ENCODE measurements around the gene CYLD.
A peak's percentile ranks its signal among the peaks of the same experiment; 100 is the strongest.

The CYLD gene

DNA sequence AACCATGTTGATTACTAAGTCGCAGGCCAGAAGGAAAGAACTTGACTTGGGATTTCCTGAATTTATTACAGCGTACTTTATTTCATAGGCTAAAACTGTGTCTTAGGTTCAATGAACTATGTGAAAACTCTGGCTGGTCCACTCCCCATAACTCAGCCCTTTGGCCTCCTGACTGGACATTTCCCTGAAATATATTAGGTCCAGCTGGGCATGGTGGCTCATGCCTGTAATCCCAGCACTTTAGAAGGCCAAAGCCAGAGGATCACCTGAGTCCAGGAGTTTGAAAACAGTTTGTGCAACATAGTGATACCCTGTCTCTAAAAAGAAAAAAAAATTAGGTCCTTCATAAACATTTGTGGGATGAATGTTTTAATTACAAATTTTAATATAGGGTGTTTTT is 97.0 kb downstream of the CYLD start:
- TF ChIP-seq, protein P1, sequence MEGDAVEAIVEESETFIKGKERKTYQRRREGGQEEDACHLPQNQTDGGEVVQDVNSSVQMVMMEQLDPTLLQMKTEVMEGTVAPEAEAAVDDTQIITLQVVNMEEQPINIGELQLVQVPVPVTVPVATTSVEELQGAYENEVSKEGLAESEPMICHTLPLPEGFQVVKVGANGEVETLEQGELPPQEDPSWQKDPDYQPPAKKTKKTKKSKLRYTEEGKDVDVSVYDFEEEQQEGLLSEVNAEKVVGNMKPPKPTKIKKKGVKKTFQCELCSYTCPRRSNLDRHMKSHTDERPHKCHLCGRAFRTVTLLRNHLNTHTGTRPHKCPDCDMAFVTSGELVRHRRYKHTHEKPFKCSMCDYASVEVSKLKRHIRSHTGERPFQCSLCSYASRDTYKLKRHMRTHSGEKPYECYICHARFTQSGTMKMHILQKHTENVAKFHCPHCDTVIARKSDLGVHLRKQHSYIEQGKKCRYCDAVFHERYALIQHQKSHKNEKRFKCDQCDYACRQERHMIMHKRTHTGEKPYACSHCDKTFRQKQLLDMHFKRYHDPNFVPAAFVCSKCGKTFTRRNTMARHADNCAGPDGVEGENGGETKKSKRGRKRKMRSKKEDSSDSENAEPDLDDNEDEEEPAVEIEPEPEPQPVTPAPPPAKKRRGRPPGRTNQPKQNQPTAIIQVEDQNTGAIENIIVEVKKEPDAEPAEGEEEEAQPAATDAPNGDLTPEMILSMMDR (IDR thresholded peaks at IDR 0.05), result no peak
- H3K4me3 ChIP-seq (ENCODE audit: low read depth, low read length), result no peak overlapping the region
- no peaks in the 10 kb centered on the region for H3K36me3 ChIP-seq (ENCODE audit: control insufficient read depth, insufficient read depth, low read length)
- no peaks in the 10 kb centered on the region for H3K27me3 ChIP-seq (ENCODE audit: control insufficient read depth, insufficient read depth, low read length)
- no peaks in the 10 kb centered on the region for H3K9me3 ChIP-seq (ENCODE audit: control insufficient read depth, low read length)
- no peak overlapping the region for H2AFZ ChIP-seq
- H3K9ac ChIP-seq, result no peak overlapping the region
- no peak overlapping the region for H3K4me2 ChIP-seq (ENCODE audit: low read length)
- no peak overlapping the region for H3K27ac ChIP-seq
- H3K4me1 ChIP-seq, result peaks cover 4% of the 10 kb centered on the region
- H3K79me2 ChIP-seq, result no peaks in the 10 kb centered on the region

DNA sequence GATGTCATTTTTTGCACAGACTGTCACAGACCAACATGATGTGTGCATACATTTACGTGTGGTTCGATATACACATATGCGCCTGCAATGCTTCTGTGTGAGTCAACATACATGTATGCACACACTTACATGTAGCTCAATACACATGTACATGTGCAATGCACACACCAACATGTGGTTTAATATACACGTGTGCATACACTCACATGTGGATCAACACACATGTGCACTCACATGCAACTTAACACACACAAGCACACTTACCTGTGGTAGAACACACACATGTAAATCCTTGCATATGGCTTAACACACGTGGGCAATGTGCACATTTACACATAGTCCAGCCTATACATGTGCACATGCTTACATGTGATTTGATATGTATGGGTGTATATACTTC is 97.5 kb downstream of the CYLD start:
- no peaks in the 10 kb centered on the region for H3K27me3 ChIP-seq (ENCODE audit: control insufficient read depth, insufficient read depth, low read length)

DNA sequence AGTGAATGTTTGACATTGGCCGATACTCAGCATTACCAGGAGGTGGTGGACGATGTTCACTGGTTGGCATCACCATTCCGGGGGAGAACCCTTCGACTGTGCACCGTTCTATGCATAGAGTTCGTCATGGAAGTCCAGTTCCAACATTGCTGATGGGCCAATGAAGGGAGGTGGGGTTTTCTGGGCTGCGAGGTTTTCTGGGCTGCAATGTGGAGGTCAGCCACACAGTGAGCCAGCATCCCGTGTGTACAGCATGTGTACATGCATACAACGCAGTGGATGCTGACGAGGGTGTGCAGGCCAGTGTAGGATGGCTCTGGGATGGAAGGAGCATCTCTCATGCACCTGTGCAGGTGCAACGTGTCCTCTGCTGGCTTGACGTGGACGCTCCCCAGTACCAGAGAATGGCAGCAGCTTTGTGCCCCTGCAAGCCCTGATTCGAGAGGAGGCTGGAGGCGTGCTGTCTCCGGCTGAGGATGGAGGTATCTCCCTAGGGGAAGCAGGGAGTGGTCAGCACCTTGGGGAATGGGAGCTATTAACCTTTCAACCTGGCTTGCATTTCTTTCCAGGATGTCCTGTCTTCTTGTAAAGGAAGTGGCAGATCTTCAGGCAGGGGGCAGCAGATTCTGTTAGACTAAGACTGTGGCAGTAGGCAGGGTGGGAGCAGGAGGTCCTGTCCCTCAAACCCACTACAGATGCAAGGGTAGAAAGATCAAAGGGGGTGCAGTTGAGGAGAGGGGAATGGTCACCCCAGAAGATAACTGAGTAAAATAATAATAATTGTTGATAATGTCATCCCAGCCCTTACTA is 98.2 kb downstream of the CYLD start:
- peaks cover 4% of the 10 kb centered on the region for H3K4me1 ChIP-seq
- H3K9ac ChIP-seq, result no peak overlapping the region
- no peaks in the 10 kb centered on the region for H3K27me3 ChIP-seq (ENCODE audit: control insufficient read depth, insufficient read depth, low read length)
- no peak overlapping the region for H3K27ac ChIP-seq
- no peak overlapping the region for H2AFZ ChIP-seq
- no peak overlapping the region for H3K4me2 ChIP-seq (ENCODE audit: low read length)
- no peaks in the 10 kb centered on the region for H3K36me3 ChIP-seq (ENCODE audit: control insufficient read depth, insufficient read depth, low read length)
- TF ChIP-seq, protein P1 (IDR thresholded peaks at IDR 0.05), result no peak
- H3K9me3 ChIP-seq (ENCODE audit: control insufficient read depth, low read length), result no peaks in the 10 kb centered on the region
- H3K79me2 ChIP-seq, result no peaks in the 10 kb centered on the region
- H3K4me3 ChIP-seq (ENCODE audit: low read depth, low read length), result no peak overlapping the region

More for the DNA sequence above, 97.5 kb downstream of the CYLD start:
- H3K4me2 ChIP-seq (ENCODE audit: low read length), result no peak overlapping the region
- no peak overlapping the region for H2AFZ ChIP-seq
- TF ChIP-seq, protein P1 (IDR thresholded peaks at IDR 0.05), result no peak
- no peaks in the 10 kb centered on the region for H3K79me2 ChIP-seq
- no peak overlapping the region for H3K4me3 ChIP-seq (ENCODE audit: low read depth, low read length)
- no peaks in the 10 kb centered on the region for H3K36me3 ChIP-seq (ENCODE audit: control insufficient read depth, insufficient read depth, low read length)
- H3K27ac ChIP-seq, result no peak overlapping the region
- no peaks in the 10 kb centered on the region for H3K9me3 ChIP-seq (ENCODE audit: control insufficient read depth, low read length)
- peaks cover 4% of the 10 kb centered on the region for H3K4me1 ChIP-seq
- no peak overlapping the region for H3K9ac ChIP-seq

DNA sequence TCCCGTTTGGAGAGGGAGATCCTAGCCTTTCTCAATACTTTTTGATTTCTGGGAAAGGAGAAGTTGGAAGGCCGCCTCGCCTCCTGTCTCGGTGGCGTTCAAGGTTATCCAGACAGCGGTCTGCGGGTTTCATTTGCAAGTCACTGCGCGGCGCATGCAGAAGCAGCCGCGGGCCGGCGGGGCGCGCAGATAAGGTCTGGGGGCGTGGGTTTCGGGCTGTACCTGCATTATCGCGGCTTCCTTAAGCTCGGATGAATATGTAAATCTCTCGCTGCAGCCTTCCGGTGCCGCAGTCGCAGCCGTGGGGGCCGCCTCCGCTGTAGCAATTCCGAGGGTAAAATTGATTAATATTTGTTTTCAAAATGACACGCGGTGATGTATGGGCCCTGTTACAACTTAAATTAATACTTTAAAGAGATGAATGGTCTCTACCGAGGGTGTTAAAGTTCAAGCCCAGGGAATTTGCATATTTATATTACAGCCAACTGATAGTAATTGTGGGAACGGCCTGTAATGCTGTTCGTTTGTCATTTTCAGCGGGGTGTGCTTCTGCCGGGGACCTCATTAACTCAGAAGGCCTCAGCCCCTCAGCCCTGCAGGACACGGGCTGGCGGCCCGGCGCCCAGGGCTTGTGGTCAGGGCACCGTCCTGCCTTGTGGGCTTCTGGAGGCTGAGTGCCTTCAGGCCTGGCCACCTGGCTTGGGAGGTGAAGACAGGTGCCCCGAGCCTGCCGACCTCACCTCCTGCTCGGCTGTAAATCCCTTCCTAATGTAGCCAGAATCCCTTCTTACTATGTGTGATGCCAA is 99.4 kb downstream of the CYLD start:
- H3K4me1 ChIP-seq, result peaks cover 4% of the 10 kb centered on the region
- H3K9ac ChIP-seq, result no peak overlapping the region
- H3K9me3 ChIP-seq (ENCODE audit: control insufficient read depth, low read length), result no peaks in the 10 kb centered on the region
- H3K4me3 ChIP-seq (ENCODE audit: low read depth, low read length), result no peak overlapping the region
- H3K4me2 ChIP-seq (ENCODE audit: low read length), result no peak overlapping the region
- no peaks in the 10 kb centered on the region for H3K36me3 ChIP-seq (ENCODE audit: control insufficient read depth, insufficient read depth, low read length)
- peak overlapping the region; percentile 59 for H2AFZ ChIP-seq
- TF ChIP-seq, protein P1 (IDR thresholded peaks at IDR 0.05), result no peak
- no peak overlapping the region for H3K27ac ChIP-seq
- H3K27me3 ChIP-seq (ENCODE audit: control insufficient read depth, insufficient read depth, low read length), result no peaks in the 10 kb centered on the region
- no peaks in the 10 kb centered on the region for H3K79me2 ChIP-seq

Data from parathyroid adenoma (tissue), 2 donors.